ENCODE data around the gene OR9G1.
"Not testable (repeated sequence)": the region's sequence is repeated elsewhere in the genome, so short reads cannot be mapped to it uniquely, and the experiment has no call there.

The OR9G1 gene

GRCh38 chr11:56698795-56699194 lies at the start of gene OR9G1:
TSS of gene OR9G1 (plus strand) at chr11:56699095. CDS start at chr11:56700388, 1,293 bp downstream.
- DNase-seq: no peak

GRCh38 chr11:56659755-56660154 lies 39.1 kb upstream of the OR9G1 start:
- no peak for DNase-seq

GRCh38 chr11:56663386-56663785 lies 35.5 kb upstream of the OR9G1 start, which contains the start of gene OR5AR1:
TSS of gene OR5AR1 (plus strand) at chr11:56663686. CDS start at chr11:56663686, 0 bp downstream.
- no peak for DNase-seq

- no peak for DNase-seq
Measured at GRCh38 chr11:56670984-56671383, 27.9 kb upstream of the OR9G1 start.

- no peak for DNase-seq
Measured at GRCh38 chr11:56688554-56689100, 10.3 kb upstream of the OR9G1 start.

GRCh38 chr11:56691179-56691578 lies 7.7 kb upstream of the OR9G1 start:
- not testable (repeated sequence) for DNase-seq

- no peak for DNase-seq
Measured at GRCh38 chr11:56693428-56693827, 5.5 kb upstream of the OR9G1 start.

- no peak for DNase-seq
Measured at GRCh38 chr11:56700242-56700913, 1.5 kb downstream of the OR9G1 start.

GRCh38 chr11:56700914-56701485 lies 2.1 kb downstream of the OR9G1 start:
- no peak for DNase-seq

GRCh38 chr11:56705784-56706396 lies 7.0 kb downstream of the OR9G1 start:
- no peak for DNase-seq

GRCh38 chr11:56706486-56706885 lies 7.6 kb downstream of the OR9G1 start:
- DNase-seq: no peak

- DNase-seq: no peak
Measured at GRCh38 chr11:56714206-56714605, 15.3 kb downstream of the OR9G1 start.

- DNase-seq: no peak
Measured at GRCh38 chr11:56716379-56716854, 17.5 kb downstream of the OR9G1 start.

- DNase-seq: no peak
Measured at GRCh38 chr11:56720513-56720912, 21.6 kb downstream of the OR9G1 start.

GRCh38 chr11:56740107-56740506 lies 41.2 kb downstream of the OR9G1 start:
- DNase-seq: no peak

- no peak for DNase-seq
Measured at GRCh38 chr11:56740886-56741285, 42.0 kb downstream of the OR9G1 start.

- no peak for DNase-seq
Measured at GRCh38 chr11:56748597-56748996, 49.7 kb downstream of the OR9G1 start, which contains the start of gene OR9G4. TSS of gene OR9G4 (minus strand) at chr11:56748697. CDS start at chr11:56743766, 4,931 bp downstream.

GRCh38 chr11:56750190-56750589 lies 51.3 kb downstream of the OR9G1 start:
- no peak for DNase-seq

- DNase-seq: no peak
Measured at GRCh38 chr11:56751480-56751879, 52.6 kb downstream of the OR9G1 start.
